GM12865 (cell line): ENCODE measurements around the gene ELP4.
"Not testable (repeated sequence)": the region's sequence is repeated elsewhere in the genome, so short reads cannot be mapped to it uniquely, and the experiment has no call there.

Experiments used
- DNase-seq: peaks from one replicate; pipeline ENCODE4 v3.0.0; 2010; ENCODE audit warnings: low read depth
- H3K4me3 ChIP-seq: 2 replicates; pipeline ENCODE4 v1.5.1; 2011; ENCODE audit warnings: mild to moderate bottlenecking, low read depth, low read length, control low read depth
- CTCF ChIP-seq: IDR thresholded peaks from 2 replicates; pipeline ENCODE4 v1.5.1; 2011; ENCODE audit warnings: low read length, control low read depth, low read depth, inconsistent platforms; ENCODE audit not compliant: insufficient read depth; ENCODE audit errors: missing control alignments

ELP4 gene

GRCh38 chr11:31720225-31720624, 210.7 kb downstream of the ELP4 start:
- no peak for TF ChIP-seq CTCF
- no peak for DNase-seq

GRCh38 chr11:31720671-31721365, 211.3 kb downstream of the ELP4 start:
- H3K4me3 ChIP-seq, result no peak overlapping the region
- no peak for TF ChIP-seq CTCF
- no peak for DNase-seq

More at GRCh38 chr11:31720225-31720624, 210.7 kb downstream of the ELP4 start:
- H3K4me3 ChIP-seq, result no peak overlapping the region

GRCh38 chr11:31722754-31723153, 213.2 kb downstream of the ELP4 start:
- TF ChIP-seq CTCF, result no peak
- H3K4me3 ChIP-seq, result no peak overlapping the region
- no peak for DNase-seq

- no peak overlapping the region for H3K4me3 ChIP-seq
- TF ChIP-seq CTCF, result no peak
- no peak for DNase-seq
Observed at GRCh38 chr11:31725176-31725575, 215.6 kb downstream of the ELP4 start.

GRCh38 chr11:31728432-31728831, 218.9 kb downstream of the ELP4 start:
- no peak for TF ChIP-seq CTCF
- no peak overlapping the region for H3K4me3 ChIP-seq
- no peak for DNase-seq

GRCh38 chr11:31740131-31740530, 230.6 kb downstream of the ELP4 start:
- DNase-seq, result no peak
- TF ChIP-seq CTCF, result no peak
- H3K4me3 ChIP-seq, result no peak overlapping the region

GRCh38 chr11:31740731-31741368, 231.3 kb downstream of the ELP4 start:
- DNase-seq, H3K4me3 ChIP-seq: not testable (repeated sequence)
